Left lung (tissue), 10 donors: ENCODE measurements around the gene ZHX3. TPM values are rescaled to one million over a fixed set of nuclear protein-coding genes. Genes with fewer than 3 reads are reported as not detected.

Experiments
- ATAC-seq: fragments of 200-7000 bp; cut with Tn5 transposase; one replicate; pipeline ENCODE4 v1.9.1; 2020; ENCODE audit warnings: moderate library complexity
- DNase-seq, 4 donors: peaks; one replicate each; pipeline ENCODE4 v3.0.0-alpha.2; 2013 to 2020
- H3K27ac ChIP-seq, 2 donors: fragments of 200-600 bp; sonication (generic) in 1 of 2; one replicate each; pipeline versions ENCODE4 v1.5.0 to v1.8.0; 2020 to 2021
- H3K27me3 ChIP-seq, 2 donors: fragments of 200-600 bp; sonication (generic) in 1 of 2; one replicate each; pipeline versions ENCODE4 v1.5.0 to v1.8.0; 2020 to 2021
- H3K36me3 ChIP-seq, 2 donors: fragments of 200-600 bp; sonication (generic) in 1 of 2; one replicate each; pipeline versions ENCODE4 v1.5.0 to v1.8.0; 2020 to 2021
- H3K4me1 ChIP-seq, 2 donors: fragments of 200-600 bp; one replicate each; pipeline ENCODE4 v1.8.0; 2021
- H3K4me3 ChIP-seq, 2 donors: fragments of 200-600 bp; sonication (generic) in 1 of 2; one replicate each; pipeline versions ENCODE4 v1.5.0 to v1.8.0; 2020 to 2021; ENCODE audit warnings: mild to moderate bottlenecking in 1 of 2
- H3K9me3 ChIP-seq, 2 donors: fragments of 200-600 bp; sonication (generic) in 1 of 2; one replicate each; pipeline versions ENCODE4 v1.5.0 to v1.8.0; 2020 to 2021
- intact Hi-C, 2 donors: fragments of 100-400 bp; cut with DNase I; formaldehyde crosslinking; loops; one replicate each; pipeline versions ENCODE4 v1.11.2 to v1.14.2; 2022
- polyA plus RNA-seq, 6 donors: library from polyadenylated mRNA; unstranded; fragments of 120-200 nt; gene quantifications; one replicate each; pipeline ENCODE4 v1.2.1, GENCODE V29; 2013; ENCODE audit not compliant: insufficient read length in 6 of 6
- total RNA-seq, 2 donors: library from RNA; stranded (reverse); fragmentation: NEBNext Ultra II Directional; extraction: Animal tissue kit (Norgen Biotek cat#: 25700); gene quantifications; one replicate each; pipeline ENCODE4 v1.2.1, GENCODE V29; 2021
- TF ChIP-seq, protein P1 (sequence below), 2 donors: fragments of 200-600 bp; sonication (generic) in 1 of 2; IDR thresholded peaks; one replicate each; pipeline versions ENCODE4 v1.5.0 to v1.8.0; 2021; ENCODE audit warnings: antibody characterized with exemption in 2 of 2
- donor health status: DM: no; HTN: yes; CAD: no.
- donor health status: DM: no; HTN: no; CAD: no.

Gene ZHX3
- total and polyA plus RNA-seq, 8 donors = 8.1 to 47.9 (median 11.2) TPM

DNA sequence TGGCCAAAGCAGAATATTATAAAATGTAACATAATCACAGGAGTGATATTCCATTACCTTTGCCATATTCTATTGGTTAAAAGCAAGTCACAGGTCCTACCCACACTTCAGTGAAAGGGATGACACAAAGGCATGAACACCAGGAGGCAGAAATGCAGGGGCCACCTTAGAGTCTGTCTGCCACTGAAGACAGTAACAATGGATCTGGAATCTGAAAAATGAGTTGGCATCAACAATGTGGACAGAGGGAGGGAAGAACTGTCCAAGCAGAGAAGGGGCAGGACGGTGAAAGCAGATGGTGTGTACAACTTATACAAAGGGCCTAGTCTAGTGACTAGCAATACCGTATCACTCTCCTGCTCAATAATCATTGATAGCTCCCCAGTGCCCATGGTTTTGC is 16.5 kb upstream of the ZHX3 start:
- no peak overlapping the region for H3K27ac ChIP-seq
- ATAC-seq = no peak
- intact Hi-C loops = loop anchor here in 1 of 2 donors (10.0 kb wide), 1 partner anchor 79 kb away; no protein-coding TSS in a partner anchor

DNA sequence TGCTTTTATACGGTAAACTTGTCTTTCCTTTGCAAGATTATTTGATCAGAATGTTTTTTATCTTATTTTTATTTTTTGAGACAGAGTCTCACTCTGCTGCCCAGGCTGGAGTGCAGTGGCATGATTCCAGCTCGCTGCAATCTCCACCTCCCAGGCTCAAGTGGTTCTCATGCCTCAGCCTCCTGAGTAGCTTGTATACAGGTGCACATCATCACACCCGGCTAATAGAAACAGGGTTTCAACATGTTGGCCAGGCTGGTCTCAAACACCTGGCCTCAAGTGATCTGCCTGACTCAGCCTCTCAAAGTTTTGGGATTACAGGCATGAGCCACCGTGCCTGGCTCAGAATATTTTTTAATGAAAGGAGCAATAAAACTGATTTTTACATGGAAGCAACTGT is 14.2 kb upstream of the ZHX3 start:
- no peaks in the 10 kb centered on the region for H3K36me3 ChIP-seq
- TF ChIP-seq, protein P1, sequence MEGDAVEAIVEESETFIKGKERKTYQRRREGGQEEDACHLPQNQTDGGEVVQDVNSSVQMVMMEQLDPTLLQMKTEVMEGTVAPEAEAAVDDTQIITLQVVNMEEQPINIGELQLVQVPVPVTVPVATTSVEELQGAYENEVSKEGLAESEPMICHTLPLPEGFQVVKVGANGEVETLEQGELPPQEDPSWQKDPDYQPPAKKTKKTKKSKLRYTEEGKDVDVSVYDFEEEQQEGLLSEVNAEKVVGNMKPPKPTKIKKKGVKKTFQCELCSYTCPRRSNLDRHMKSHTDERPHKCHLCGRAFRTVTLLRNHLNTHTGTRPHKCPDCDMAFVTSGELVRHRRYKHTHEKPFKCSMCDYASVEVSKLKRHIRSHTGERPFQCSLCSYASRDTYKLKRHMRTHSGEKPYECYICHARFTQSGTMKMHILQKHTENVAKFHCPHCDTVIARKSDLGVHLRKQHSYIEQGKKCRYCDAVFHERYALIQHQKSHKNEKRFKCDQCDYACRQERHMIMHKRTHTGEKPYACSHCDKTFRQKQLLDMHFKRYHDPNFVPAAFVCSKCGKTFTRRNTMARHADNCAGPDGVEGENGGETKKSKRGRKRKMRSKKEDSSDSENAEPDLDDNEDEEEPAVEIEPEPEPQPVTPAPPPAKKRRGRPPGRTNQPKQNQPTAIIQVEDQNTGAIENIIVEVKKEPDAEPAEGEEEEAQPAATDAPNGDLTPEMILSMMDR (IDR thresholded peaks at IDR 0.05) = no peak
- H3K4me1 ChIP-seq = peaks cover 13 to 20% of the 10 kb centered on the region in 2 donors
- intact Hi-C loops = loop anchor here in 1 of 2 donors (10.0 kb wide), 1 partner anchor 77 kb away; no protein-coding TSS in a partner anchor
- no peak for DNase-seq
- ATAC-seq = peak; percentile 19
- H3K27me3 ChIP-seq = no peaks in the 10 kb centered on the region
- no peaks in the 10 kb centered on the region for H3K9me3 ChIP-seq
- H3K27ac ChIP-seq = no peak overlapping the region
- no peak overlapping the region for H3K4me3 ChIP-seq

More for the DNA sequence above, 16.5 kb upstream of the ZHX3 start:
- TF ChIP-seq, protein P1 (IDR thresholded peaks at IDR 0.05) = no peak
- H3K4me1 ChIP-seq = peaks cover 12 to 14% of the 10 kb centered on the region in 2 donors
- no peaks in the 10 kb centered on the region for H3K36me3 ChIP-seq
- no peak for DNase-seq
- H3K27me3 ChIP-seq = peaks cover 0 to 1% of the 10 kb centered on the region in 2 donors
- no peak overlapping the region for H3K4me3 ChIP-seq
- H3K9me3 ChIP-seq = no peaks in the 10 kb centered on the region

DNA sequence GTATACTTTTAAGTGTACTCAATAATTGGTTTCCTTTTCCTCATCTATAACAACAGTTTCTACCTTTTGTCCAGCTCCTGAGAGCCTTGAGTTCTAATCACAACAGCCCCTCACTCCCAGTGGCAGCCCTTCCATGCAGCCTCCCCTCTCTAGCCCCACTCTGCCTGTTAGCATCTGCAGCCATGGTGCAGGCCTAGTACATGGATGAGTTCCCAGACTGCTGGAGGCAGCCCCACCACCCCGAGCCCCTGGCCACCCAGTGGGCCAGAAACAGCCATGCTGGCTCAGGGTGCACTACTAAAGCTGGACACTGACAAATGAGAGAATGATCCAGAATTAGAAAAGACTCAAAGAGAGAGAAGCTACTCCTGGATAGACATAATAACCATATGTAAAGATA is 13.4 kb upstream of the ZHX3 start:
- intact Hi-C loops = loop anchor here in 1 of 2 donors (10.0 kb wide), 1 partner anchor 76 kb away; no protein-coding TSS in a partner anchor
- no peaks in the 10 kb centered on the region for H3K9me3 ChIP-seq
- no peak overlapping the region for H3K4me3 ChIP-seq
- no peaks in the 10 kb centered on the region for H3K27me3 ChIP-seq
- peaks cover 13 to 20% of the 10 kb centered on the region in 2 donors for H3K4me1 ChIP-seq
- no peak overlapping the region for H3K27ac ChIP-seq
- H3K36me3 ChIP-seq = no peaks in the 10 kb centered on the region
- no peak for DNase-seq
- no peak for ATAC-seq
- TF ChIP-seq, protein P1 (IDR thresholded peaks at IDR 0.05) = no peak

GRCh38 chr20:41330343-41330720 is 12.8 kb upstream of the ZHX3 start:
- ATAC-seq (no peak), DNase-seq (no peak)
- no peaks in the 10 kb centered on the region for H3K9me3 ChIP-seq
- no peaks in the 10 kb centered on the region for H3K27me3 ChIP-seq
- H3K4me1 ChIP-seq = peaks cover 13 to 20% of the 10 kb centered on the region in 2 donors
- H3K4me3 ChIP-seq = no peak overlapping the region
- TF ChIP-seq, protein P1 (IDR thresholded peaks at IDR 0.05) = no peak
- intact Hi-C loops = loop anchor here in 1 of 2 donors (10.0 kb wide), 1 partner anchor 76 kb away; no protein-coding TSS in a partner anchor
- H3K36me3 ChIP-seq = no peaks in the 10 kb centered on the region
- H3K27ac ChIP-seq = peak overlapping the region in 1 of 2 donors; percentile 79

GRCh38 chr20:41329435-41330342 is 12.2 kb upstream of the ZHX3 start:
- Histone ChIP-seq H3K27ac (peak overlapping the region; percentile 79 to 80), H3K27me3 (no peaks in the 10 kb centered on the region), H3K9me3 (no peaks in the 10 kb centered on the region), H3K4me1 (peaks cover 13 to 20% of the 10 kb centered on the region in 2 donors), H3K36me3 (no peaks in the 10 kb centered on the region), H3K4me3 (no peak overlapping the region)
- DNase-seq = peak in 3 of 4 donors; percentile 64 to 82 (median 82)
- peak; percentile 94 for ATAC-seq
- intact Hi-C loops = loop anchor here in 1 of 2 donors (10.0 kb wide), 1 partner anchor 75 kb away; no protein-coding TSS in a partner anchor
- TF ChIP-seq, protein P1 (IDR thresholded peaks at IDR 0.05) = no peak
